GM03348 (cell line): ENCODE results near the gene PEF1.

Experiments used
- DNase-seq: peaks from one replicate; pipeline ENCODE4 v3.0.0; 2012; ENCODE audit warnings: low spot score

Gene PEF1

GRCh38 chr1:31653717-31654473 is 9.2 kb upstream of the PEF1 start:
- DNase-seq = no peak

GRCh38 chr1:31652891-31653499 is 8.3 kb upstream of the PEF1 start:
- DNase-seq = no peak

GRCh38 chr1:31651766-31652165 is 7.1 kb upstream of the PEF1 start:
- DNase-seq = no peak

- DNase-seq = no peak
Measured at GRCh38 chr1:31651089-31651420, 6.4 kb upstream of the PEF1 start.

- no peak for DNase-seq
Measured at GRCh38 chr1:31650161-31651088, 5.7 kb upstream of the PEF1 start.

GRCh38 chr1:31648641-31649357 is 4.1 kb upstream of the PEF1 start:
- no peak for DNase-seq

- no peak for DNase-seq
Measured at GRCh38 chr1:31648190-31648589, 3.5 kb upstream of the PEF1 start.

GRCh38 chr1:31647106-31647505 is 2.4 kb upstream of the PEF1 start:
- DNase-seq = peak; percentile 68

GRCh38 chr1:31646259-31646960 is 1.7 kb upstream of the PEF1 start:
- DNase-seq = no peak

- DNase-seq = no peak
Measured at GRCh38 chr1:31645274-31645568, 545 bp upstream of the PEF1 start.

GRCh38 chr1:31643976-31644559 is 608 bp downstream of the PEF1 start:
- DNase-seq = no peak

GRCh38 chr1:31642897-31643296 is 1.8 kb downstream of the PEF1 start:
- no peak for DNase-seq

GRCh38 chr1:31642366-31642765 is 2.3 kb downstream of the PEF1 start:
- no peak for DNase-seq

- no peak for DNase-seq
Measured at GRCh38 chr1:31640964-31641363, 3.7 kb downstream of the PEF1 start.

- DNase-seq = no peak
Measured at GRCh38 chr1:31640179-31640578, 4.5 kb downstream of the PEF1 start.

- DNase-seq = peak; percentile 84
Measured at GRCh38 chr1:31639543-31639942, 5.1 kb downstream of the PEF1 start.

GRCh38 chr1:31637915-31638673 is 6.6 kb downstream of the PEF1 start:
- DNase-seq = no peak

GRCh38 chr1:31633117-31633516 is 11.6 kb downstream of the PEF1 start:
- DNase-seq = no peak

- DNase-seq = no peak
Measured at GRCh38 chr1:31632649-31633048, 12.0 kb downstream of the PEF1 start.

- DNase-seq = no peak
Measured at GRCh38 chr1:31628931-31629556, 15.6 kb downstream of the PEF1 start.
